Measurements from ENCODE around the gene TANK.

DNA sequence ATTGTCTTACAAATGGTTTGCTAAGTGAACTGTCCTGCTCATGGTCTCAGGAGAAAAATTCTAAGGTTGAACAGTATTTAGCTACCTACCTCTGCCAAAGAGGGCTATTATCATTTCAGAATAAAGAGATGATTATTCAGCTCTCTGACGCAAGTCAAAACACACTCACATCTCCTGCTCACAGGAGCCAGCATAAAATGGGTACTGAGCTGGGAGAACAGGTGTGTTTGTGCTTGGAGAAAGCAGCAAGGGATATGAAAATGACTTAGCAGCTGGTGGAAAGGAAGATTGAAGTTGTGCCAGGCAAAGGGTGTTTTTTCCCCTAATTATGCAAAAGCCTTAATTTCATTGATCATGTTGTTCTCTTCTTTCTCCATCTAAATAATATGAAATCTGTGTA, 47.3 kb upstream of the TANK start:
- TF ChIP-seq, protein P1, sequence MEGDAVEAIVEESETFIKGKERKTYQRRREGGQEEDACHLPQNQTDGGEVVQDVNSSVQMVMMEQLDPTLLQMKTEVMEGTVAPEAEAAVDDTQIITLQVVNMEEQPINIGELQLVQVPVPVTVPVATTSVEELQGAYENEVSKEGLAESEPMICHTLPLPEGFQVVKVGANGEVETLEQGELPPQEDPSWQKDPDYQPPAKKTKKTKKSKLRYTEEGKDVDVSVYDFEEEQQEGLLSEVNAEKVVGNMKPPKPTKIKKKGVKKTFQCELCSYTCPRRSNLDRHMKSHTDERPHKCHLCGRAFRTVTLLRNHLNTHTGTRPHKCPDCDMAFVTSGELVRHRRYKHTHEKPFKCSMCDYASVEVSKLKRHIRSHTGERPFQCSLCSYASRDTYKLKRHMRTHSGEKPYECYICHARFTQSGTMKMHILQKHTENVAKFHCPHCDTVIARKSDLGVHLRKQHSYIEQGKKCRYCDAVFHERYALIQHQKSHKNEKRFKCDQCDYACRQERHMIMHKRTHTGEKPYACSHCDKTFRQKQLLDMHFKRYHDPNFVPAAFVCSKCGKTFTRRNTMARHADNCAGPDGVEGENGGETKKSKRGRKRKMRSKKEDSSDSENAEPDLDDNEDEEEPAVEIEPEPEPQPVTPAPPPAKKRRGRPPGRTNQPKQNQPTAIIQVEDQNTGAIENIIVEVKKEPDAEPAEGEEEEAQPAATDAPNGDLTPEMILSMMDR (IDR thresholded peaks at IDR 0.05): no peak
- TF ChIP-seq POLR2A (IDR thresholded peaks at IDR 0.05): no peak

Measured in body of pancreas (tissue), 4 donors.